WTC11 (cell line): ENCODE measurements around the gene NCAM2. TPM values are rescaled to one million over a fixed set of nuclear protein-coding genes. Genes with fewer than 3 reads are reported as not detected.

ENCODE experiments used
- ATAC-seq: fragments of 200-7000 bp; cut with Tn5 transposase; 2 replicates; pipeline ENCODE4 v1.10.0; 2021; ENCODE audit warnings: mild to moderate bottlenecking, moderate library complexity
- CTCF ChIA-PET: fragments of 300-600 bp; sonication (Branson Sonifier 250); formaldehyde crosslinking; loops from one replicate; lab custom pipeline; 2021; ENCODE audit warnings: antibody characterized with exemption; lab: Charles Lee
- POLR2A ChIA-PET: fragments of 350-600 bp; sonication (Branson Sonifier 250); formaldehyde crosslinking; loops from one replicate; lab custom pipeline; 2021; ENCODE audit warnings: antibody characterized with exemption; lab: Charles Lee
- DNase-seq: peaks from one replicate; pipeline ENCODE4 v3.0.0; 2021; ENCODE audit warnings: low spot score
- H3K27ac Mint-ChIP-seq: 2 replicates; pipeline ENCODE4 v1.8.0; 2021; ENCODE audit warnings: mixed read lengths
- H3K27me3 Mint-ChIP-seq: 2 replicates; pipeline ENCODE4 v1.8.0; 2021; ENCODE audit warnings: low read depth, mild to moderate bottlenecking, moderate library complexity, mixed read lengths
- H3K36me3 Mint-ChIP-seq: 2 replicates; pipeline ENCODE4 v1.8.0; 2021; ENCODE audit warnings: mixed read lengths
- H3K4me1 Mint-ChIP-seq: 2 replicates; pipeline ENCODE4 v1.8.0; 2022; ENCODE audit warnings: mixed read lengths
- H3K4me3 Mint-ChIP-seq: 2 replicates; pipeline ENCODE4 v1.8.0; 2021; ENCODE audit warnings: mild to moderate bottlenecking, moderate library complexity, mixed read lengths
- H3K9me3 Mint-ChIP-seq: 2 replicates; pipeline ENCODE4 v1.8.0; 2021; ENCODE audit warnings: mixed read lengths
- AFF4 ChIP-seq: sonication (generic); formaldehyde crosslinking; IDR thresholded peaks from 2 replicates; pipeline ENCODE4 v1.8.1; 2023; ENCODE audit warnings: mild to moderate bottlenecking, missing genetic modification reagents, borderline replicate concordance
- CDX4 ChIP-seq: fragments of 250-450 bp; sonication (Bioruptor Pico); IDR thresholded peaks from 2 replicates; pipeline ENCODE4 v1.9.0; 2021; ENCODE audit warnings: moderate library complexity, mild to moderate bottlenecking, inconsistent platforms, borderline replicate concordance
- ELF4 ChIP-seq: sonication (generic); formaldehyde crosslinking; IDR thresholded peaks from 2 replicates; pipeline ENCODE4 v1.8.1; 2022; ENCODE audit warnings: low read depth, mild to moderate bottlenecking, moderate library complexity, missing genetic modification reagents
- EMX1 ChIP-seq: fragments of 250-450 bp; sonication (Bioruptor Pico); IDR thresholded peaks from 2 replicates; pipeline ENCODE4 v1.8.0; 2021; ENCODE audit warnings: mild to moderate bottlenecking
- ESRRA ChIP-seq: sonication (generic); formaldehyde crosslinking; IDR thresholded peaks from 2 replicates; pipeline ENCODE4 v1.8.1; 2022; ENCODE audit warnings: mild to moderate bottlenecking, missing genetic modification reagents, borderline replicate concordance
- FOXK1 ChIP-seq: sonication (generic); formaldehyde crosslinking; IDR thresholded peaks from 2 replicates; pipeline ENCODE4 v1.8.0; 2022; ENCODE audit warnings: mild to moderate bottlenecking, moderate library complexity, missing genetic modification reagents
- GRHL2 ChIP-seq: fragments of 250-450 bp; sonication (Bioruptor Pico); IDR thresholded peaks from 2 replicates; pipeline ENCODE4 v1.8.0; 2022; ENCODE audit warnings: mild to moderate bottlenecking, moderate library complexity; ENCODE audit not compliant: insufficient replicate concordance, severe bottlenecking
- IRF2 ChIP-seq: sonication (generic); formaldehyde crosslinking; IDR thresholded peaks from 2 replicates; pipeline ENCODE4 v1.8.0; 2022; ENCODE audit warnings: low read depth, missing genetic modification reagents, borderline replicate concordance
- JAZF1 ChIP-seq: fragments of 250-450 bp; sonication (Bioruptor Pico); IDR thresholded peaks from 2 replicates; pipeline ENCODE4 v1.9.0; 2021; ENCODE audit warnings: moderate library complexity, mild to moderate bottlenecking, inconsistent platforms
- JUN ChIP-seq: sonication (generic); formaldehyde crosslinking; IDR thresholded peaks from 2 replicates; pipeline ENCODE4 v1.8.0; 2023; ENCODE audit warnings: mild to moderate bottlenecking, missing genetic modification reagents
- MXD4 ChIP-seq: fragments of 250-450 bp; sonication (Bioruptor Pico); IDR thresholded peaks from 2 replicates; pipeline ENCODE4 v1.8.0; 2021; ENCODE audit warnings: mild to moderate bottlenecking, moderate library complexity, borderline replicate concordance
- MYBL2 ChIP-seq: sonication (generic); formaldehyde crosslinking; IDR thresholded peaks from 2 replicates; pipeline ENCODE4 v1.8.1; 2023; ENCODE audit warnings: mild to moderate bottlenecking, moderate library complexity, missing genetic modification reagents
- SMAD4 ChIP-seq: sonication (generic); formaldehyde crosslinking; IDR thresholded peaks from 2 replicates; pipeline ENCODE4 v1.8.0; 2022; ENCODE audit warnings: mild to moderate bottlenecking, missing genetic modification reagents
- USF1 ChIP-seq: sonication (generic); formaldehyde crosslinking; IDR thresholded peaks from 2 replicates; pipeline ENCODE4 v1.8.0; 2022; ENCODE audit warnings: mild to moderate bottlenecking, missing genetic modification reagents
- ZNF121 ChIP-seq: sonication (generic); formaldehyde crosslinking; IDR thresholded peaks from 2 replicates; pipeline ENCODE4 v1.8.0; 2023; ENCODE audit warnings: missing genetic modification reagents
- ZNF219 ChIP-seq: sonication (generic); formaldehyde crosslinking; IDR thresholded peaks from 2 replicates; pipeline ENCODE4 v1.8.0; 2023; ENCODE audit warnings: missing genetic modification reagents, mild to moderate bottlenecking, borderline replicate concordance
- ZNF232 ChIP-seq: sonication (generic); formaldehyde crosslinking; IDR thresholded peaks from 2 replicates; pipeline ENCODE4 v1.8.0; 2022; ENCODE audit warnings: mild to moderate bottlenecking, missing genetic modification reagents
- total RNA-seq: library from RNA; stranded (reverse); gene quantifications from 3 replicates; pipeline ENCODE4 v1.2.3, GENCODE V29; 2021
- TF ChIP-seq, protein P1 (sequence below): sonication (generic); formaldehyde crosslinking; IDR thresholded peaks from 2 replicates; pipeline ENCODE4 v1.8.1; 2022; ENCODE audit warnings: low read depth, mild to moderate bottlenecking, moderate library complexity, missing genetic modification reagents, borderline replicate concordance
- TF ChIP-seq, protein P2 (sequence below): sonication (generic); formaldehyde crosslinking; conservative IDR thresholded peaks from 2 replicates; pipeline ENCODE4 v1.8.1; 2023; ENCODE audit warnings: mild to moderate bottlenecking, low read depth, missing genetic modification reagents, moderate library complexity
- TF ChIP-seq, protein P3 (sequence below): sonication (generic); formaldehyde crosslinking; IDR thresholded peaks from 2 replicates; pipeline ENCODE4 v1.8.1; 2022; ENCODE audit warnings: missing genetic modification reagents, borderline replicate concordance
- TF ChIP-seq, protein P4 (sequence below): sonication (generic); formaldehyde crosslinking; IDR thresholded peaks from 2 replicates; pipeline ENCODE4 v1.8.0; 2022; ENCODE audit warnings: mild to moderate bottlenecking, missing genetic modification reagents
- TF ChIP-seq, protein P5 (sequence below): sonication (generic); formaldehyde crosslinking; IDR thresholded peaks from 2 replicates; pipeline ENCODE4 v1.8.1; 2023; ENCODE audit warnings: mild to moderate bottlenecking, missing genetic modification reagents

The NCAM2 gene
- total RNA-seq, 1 experiment from 2014 or later, result 1.6 TPM

DNA sequence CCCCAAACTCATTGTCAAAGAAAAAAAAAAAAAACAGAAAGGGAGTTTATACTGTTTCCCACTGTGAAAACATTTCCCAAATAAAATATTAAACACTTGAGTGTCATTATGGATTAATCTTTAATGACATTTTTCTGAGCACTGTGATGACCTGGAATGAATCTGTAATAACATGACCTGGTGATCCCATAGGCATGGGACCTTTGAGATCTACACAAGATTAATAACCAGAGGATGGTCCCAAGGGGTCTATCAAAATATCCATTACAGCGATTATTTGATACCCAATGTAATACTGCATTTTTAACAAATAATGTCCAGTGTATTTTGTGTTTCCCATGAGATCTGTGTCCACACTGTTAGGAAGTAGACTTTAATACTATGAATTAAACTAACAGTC lies 32.4 kb upstream of the NCAM2 start:
- Mint-ChIP-seq H3K4me3 (no peak overlapping the region), H3K9me3 (no peaks in the 10 kb centered on the region), H3K4me1 (no peaks in the 10 kb centered on the region), H3K36me3 (no peaks in the 10 kb centered on the region), H3K27ac (no peak overlapping the region), H3K27me3 (no peaks in the 10 kb centered on the region)
- POLR2A ChIA-PET, result no interaction called here
- TF ChIP-seq ZNF219 (CRISPR knock-in tag) (no peak), JAZF1 (CRISPR knock-in tag) (no peak), MYBL2 (no peak), GRHL2 (CRISPR knock-in tag) (no peak), ELF4 (CRISPR knock-in tag) (no peak), FOXK1 (CRISPR knock-in tag) (no peak), SMAD4 (no peak), MXD4 (no peak), USF1 (CRISPR knock-in tag) (no peak), ZNF232 (CRISPR knock-in tag) (no peak), IRF2 (CRISPR knock-in tag) (no peak), ESRRA (CRISPR knock-in tag) (no peak), JUN (no peak)
- TF ChIP-seq, protein P1, sequence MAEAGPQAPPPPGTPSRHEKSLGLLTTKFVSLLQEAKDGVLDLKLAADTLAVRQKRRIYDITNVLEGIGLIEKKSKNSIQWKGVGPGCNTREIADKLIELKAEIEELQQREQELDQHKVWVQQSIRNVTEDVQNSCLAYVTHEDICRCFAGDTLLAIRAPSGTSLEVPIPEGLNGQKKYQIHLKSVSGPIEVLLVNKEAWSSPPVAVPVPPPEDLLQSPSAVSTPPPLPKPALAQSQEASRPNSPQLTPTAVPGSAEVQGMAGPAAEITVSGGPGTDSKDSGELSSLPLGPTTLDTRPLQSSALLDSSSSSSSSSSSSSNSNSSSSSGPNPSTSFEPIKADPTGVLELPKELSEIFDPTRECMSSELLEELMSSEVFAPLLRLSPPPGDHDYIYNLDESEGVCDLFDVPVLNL (CRISPR knock-in tag), result no peak
- TF ChIP-seq, protein P2, sequence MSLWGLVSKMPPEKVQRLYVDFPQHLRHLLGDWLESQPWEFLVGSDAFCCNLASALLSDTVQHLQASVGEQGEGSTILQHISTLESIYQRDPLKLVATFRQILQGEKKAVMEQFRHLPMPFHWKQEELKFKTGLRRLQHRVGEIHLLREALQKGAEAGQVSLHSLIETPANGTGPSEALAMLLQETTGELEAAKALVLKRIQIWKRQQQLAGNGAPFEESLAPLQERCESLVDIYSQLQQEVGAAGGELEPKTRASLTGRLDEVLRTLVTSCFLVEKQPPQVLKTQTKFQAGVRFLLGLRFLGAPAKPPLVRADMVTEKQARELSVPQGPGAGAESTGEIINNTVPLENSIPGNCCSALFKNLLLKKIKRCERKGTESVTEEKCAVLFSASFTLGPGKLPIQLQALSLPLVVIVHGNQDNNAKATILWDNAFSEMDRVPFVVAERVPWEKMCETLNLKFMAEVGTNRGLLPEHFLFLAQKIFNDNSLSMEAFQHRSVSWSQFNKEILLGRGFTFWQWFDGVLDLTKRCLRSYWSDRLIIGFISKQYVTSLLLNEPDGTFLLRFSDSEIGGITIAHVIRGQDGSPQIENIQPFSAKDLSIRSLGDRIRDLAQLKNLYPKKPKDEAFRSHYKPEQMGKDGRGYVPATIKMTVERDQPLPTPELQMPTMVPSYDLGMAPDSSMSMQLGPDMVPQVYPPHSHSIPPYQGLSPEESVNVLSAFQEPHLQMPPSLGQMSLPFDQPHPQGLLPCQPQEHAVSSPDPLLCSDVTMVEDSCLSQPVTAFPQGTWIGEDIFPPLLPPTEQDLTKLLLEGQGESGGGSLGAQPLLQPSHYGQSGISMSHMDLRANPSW (CRISPR knock-in tag), result no peak
- TF ChIP-seq, protein P3, sequence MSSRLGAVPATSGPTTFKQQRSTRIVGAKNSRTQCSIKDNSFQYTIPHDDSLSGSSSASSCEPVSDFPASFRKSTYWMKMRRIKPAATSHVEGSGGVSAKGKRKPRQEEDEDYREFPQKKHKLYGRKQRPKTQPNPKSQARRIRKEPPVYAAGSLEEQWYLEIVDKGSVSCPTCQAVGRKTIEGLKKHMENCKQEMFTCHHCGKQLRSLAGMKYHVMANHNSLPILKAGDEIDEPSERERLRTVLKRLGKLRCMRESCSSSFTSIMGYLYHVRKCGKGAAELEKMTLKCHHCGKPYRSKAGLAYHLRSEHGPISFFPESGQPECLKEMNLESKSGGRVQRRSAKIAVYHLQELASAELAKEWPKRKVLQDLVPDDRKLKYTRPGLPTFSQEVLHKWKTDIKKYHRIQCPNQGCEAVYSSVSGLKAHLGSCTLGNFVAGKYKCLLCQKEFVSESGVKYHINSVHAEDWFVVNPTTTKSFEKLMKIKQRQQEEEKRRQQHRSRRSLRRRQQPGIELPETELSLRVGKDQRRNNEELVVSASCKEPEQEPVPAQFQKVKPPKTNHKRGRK (CRISPR knock-in tag), result no peak
- TF ChIP-seq, protein P4, sequence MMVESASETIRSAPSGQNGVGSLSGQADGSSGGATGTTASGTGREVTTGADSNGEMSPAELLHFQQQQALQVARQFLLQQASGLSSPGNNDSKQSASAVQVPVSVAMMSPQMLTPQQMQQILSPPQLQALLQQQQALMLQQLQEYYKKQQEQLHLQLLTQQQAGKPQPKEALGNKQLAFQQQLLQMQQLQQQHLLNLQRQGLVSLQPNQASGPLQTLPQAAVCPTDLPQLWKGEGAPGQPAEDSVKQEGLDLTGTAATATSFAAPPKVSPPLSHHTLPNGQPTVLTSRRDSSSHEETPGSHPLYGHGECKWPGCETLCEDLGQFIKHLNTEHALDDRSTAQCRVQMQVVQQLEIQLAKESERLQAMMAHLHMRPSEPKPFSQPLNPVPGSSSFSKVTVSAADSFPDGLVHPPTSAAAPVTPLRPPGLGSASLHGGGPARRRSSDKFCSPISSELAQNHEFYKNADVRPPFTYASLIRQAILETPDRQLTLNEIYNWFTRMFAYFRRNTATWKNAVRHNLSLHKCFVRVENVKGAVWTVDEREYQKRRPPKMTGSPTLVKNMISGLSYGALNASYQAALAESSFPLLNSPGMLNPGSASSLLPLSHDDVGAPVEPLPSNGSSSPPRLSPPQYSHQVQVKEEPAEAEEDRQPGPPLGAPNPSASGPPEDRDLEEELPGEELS (CRISPR knock-in tag), result no peak
- no peak for ATAC-seq
- CTCF ChIA-PET, result no interaction called here
- DNase-seq, result no peak

- Mint-ChIP-seq H3K4me3 (no peak overlapping the region), H3K27ac (no peak overlapping the region), H3K9me3 (no peaks in the 10 kb centered on the region), H3K27me3 (no peaks in the 10 kb centered on the region), H3K36me3 (no peaks in the 10 kb centered on the region), H3K4me1 (no peaks in the 10 kb centered on the region)
- ChIA-PET POLR2A (interaction anchor here (0.6 kb wide), 1 partner anchor 563 kb away, joined by 3 read pairs; no protein-coding TSS in a partner anchor), CTCF (no interaction called here)
- DNase-seq, result no peak
- ATAC-seq, result no peak
- TF ChIP-seq, protein P5, sequence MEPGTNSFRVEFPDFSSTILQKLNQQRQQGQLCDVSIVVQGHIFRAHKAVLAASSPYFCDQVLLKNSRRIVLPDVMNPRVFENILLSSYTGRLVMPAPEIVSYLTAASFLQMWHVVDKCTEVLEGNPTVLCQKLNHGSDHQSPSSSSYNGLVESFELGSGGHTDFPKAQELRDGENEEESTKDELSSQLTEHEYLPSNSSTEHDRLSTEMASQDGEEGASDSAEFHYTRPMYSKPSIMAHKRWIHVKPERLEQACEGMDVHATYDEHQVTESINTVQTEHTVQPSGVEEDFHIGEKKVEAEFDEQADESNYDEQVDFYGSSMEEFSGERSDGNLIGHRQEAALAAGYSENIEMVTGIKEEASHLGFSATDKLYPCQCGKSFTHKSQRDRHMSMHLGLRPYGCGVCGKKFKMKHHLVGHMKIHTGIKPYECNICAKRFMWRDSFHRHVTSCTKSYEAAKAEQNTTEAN (CRISPR knock-in tag), result no peak
- TF ChIP-seq ZNF121 (CRISPR knock-in tag) (no peak), EMX1 (CRISPR knock-in tag) (no peak), AFF4 (CRISPR knock-in tag) (no peak), CDX4 (no peak), JUN (no peak)
Measured at GRCh38 chr21:20968391-20968790, 29.8 kb upstream of the NCAM2 start.
